OCI-M1 (cell line): ENCODE measurements around the gene SLF2.
A peak's percentile ranks its signal among the peaks of the same experiment; 100 is the strongest.

Experiments used
- DNase-seq: peaks from one replicate; lab custom pipeline; 2025; lab: John Stamatoyannopoulos, UW

The SLF2 gene, protein sequence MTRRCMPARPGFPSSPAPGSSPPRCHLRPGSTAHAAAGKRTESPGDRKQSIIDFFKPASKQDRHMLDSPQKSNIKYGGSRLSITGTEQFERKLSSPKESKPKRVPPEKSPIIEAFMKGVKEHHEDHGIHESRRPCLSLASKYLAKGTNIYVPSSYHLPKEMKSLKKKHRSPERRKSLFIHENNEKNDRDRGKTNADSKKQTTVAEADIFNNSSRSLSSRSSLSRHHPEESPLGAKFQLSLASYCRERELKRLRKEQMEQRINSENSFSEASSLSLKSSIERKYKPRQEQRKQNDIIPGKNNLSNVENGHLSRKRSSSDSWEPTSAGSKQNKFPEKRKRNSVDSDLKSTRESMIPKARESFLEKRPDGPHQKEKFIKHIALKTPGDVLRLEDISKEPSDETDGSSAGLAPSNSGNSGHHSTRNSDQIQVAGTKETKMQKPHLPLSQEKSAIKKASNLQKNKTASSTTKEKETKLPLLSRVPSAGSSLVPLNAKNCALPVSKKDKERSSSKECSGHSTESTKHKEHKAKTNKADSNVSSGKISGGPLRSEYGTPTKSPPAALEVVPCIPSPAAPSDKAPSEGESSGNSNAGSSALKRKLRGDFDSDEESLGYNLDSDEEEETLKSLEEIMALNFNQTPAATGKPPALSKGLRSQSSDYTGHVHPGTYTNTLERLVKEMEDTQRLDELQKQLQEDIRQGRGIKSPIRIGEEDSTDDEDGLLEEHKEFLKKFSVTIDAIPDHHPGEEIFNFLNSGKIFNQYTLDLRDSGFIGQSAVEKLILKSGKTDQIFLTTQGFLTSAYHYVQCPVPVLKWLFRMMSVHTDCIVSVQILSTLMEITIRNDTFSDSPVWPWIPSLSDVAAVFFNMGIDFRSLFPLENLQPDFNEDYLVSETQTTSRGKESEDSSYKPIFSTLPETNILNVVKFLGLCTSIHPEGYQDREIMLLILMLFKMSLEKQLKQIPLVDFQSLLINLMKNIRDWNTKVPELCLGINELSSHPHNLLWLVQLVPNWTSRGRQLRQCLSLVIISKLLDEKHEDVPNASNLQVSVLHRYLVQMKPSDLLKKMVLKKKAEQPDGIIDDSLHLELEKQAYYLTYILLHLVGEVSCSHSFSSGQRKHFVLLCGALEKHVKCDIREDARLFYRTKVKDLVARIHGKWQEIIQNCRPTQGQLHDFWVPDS

DNA sequence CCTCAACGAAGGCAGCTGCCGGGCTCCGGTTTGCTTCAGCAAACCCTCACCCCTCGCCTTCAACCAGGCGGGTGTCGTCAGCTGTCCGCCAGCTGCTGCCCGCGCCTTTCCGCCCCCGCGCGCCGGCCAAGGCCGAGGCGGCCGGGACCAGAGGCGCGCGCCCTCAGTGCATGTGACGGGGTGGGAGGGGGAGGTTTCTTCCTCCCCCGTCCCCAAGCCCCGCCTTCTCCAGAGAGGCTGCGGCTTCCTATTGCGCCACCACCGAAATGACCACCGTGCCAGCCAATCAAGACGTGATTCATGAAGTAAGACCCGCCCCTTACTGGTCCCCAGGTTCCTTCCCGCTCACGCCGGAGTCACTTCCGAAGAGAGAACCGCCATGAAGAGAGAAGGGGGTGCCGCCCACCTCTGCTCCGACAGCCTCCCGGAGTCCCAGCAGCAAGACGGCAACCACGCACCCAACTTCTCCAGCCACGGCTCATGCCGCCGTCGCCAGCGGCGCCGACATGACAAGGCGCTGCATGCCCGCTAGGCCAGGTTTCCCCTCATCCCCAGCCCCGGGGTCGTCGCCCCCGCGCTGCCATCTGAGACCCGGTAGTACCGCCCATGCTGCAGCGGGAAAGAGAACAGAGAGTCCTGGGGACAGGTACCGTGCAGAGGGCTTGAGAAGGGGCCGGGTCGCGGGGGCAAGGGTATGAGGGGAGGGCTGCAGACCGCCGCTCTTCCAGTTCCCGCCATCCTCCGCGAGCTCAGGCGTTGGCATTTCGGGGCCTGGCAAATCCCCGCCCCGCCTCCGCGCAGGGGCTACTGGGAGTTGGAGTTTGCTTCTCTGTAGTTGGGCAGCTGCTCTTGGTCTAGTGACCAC is at the start of gene SLF2:
TSS of gene SLF2 (plus strand) at position 359 of the 865 bp plus-strand sequence. CDS start at position 507, 148 bp downstream.
- peak; percentile 99 for DNase-seq

- DNase-seq, result no peak
Measured at GRCh38 chr10:100863433-100863832, 49.3 kb upstream of the SLF2 start.

- no peak for DNase-seq
Measured at GRCh38 chr10:100864036-100864885, 48.5 kb upstream of the SLF2 start.

- no peak for DNase-seq
Measured at GRCh38 chr10:100864978-100865377, 47.8 kb upstream of the SLF2 start.

DNA sequence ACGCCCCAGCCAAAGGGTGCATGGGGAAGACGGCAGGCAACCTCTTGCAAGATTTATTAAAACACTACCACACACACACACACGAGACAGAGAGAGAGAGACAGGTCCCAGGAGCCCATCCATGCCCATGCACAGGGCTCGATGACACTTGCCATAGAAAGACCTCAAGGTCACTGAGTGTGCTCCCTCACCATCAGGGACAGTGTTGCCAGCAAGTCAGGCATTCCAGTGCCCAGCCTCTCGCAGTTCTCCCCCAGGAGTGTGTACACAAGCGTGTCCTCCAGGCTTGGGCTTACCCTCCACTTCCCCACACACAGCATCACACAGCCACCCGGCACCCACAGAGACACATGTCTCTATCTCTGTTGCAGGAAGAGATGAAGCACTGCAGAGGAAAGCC is 46.8 kb upstream of the SLF2 start:
- no peak for DNase-seq

- no peak for DNase-seq
Measured at GRCh38 chr10:100866575-100867098, 46.1 kb upstream of the SLF2 start.

- no peak for DNase-seq
Measured at GRCh38 chr10:100867261-100867963, 45.4 kb upstream of the SLF2 start.

- DNase-seq, result no peak
Measured at GRCh38 chr10:100868382-100868781, 44.4 kb upstream of the SLF2 start.

DNA sequence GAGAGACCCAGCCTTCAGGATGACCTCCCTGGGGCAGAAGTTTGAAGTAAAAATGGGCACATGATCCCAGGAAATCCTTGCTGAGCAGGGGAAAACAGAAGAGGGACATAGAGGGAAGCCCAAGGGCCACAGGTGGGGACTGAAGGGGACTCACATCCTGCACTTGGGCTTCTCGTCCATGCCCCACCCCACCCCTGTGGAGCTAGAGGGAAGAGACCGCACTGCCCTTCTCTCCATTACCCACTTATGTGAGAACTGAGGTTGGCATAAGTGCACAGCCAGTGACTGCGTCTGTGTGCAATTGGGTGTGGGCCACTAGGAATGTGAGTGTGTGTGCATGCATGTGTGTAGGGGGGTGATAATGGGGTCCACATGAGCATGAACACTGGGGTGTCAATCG is 43.4 kb upstream of the SLF2 start:
- no peak for DNase-seq

GRCh38 chr10:100872034-100872791 is 40.5 kb upstream of the SLF2 start:
- DNase-seq, result peak; percentile 82

GRCh38 chr10:100873146-100873826 is 39.5 kb upstream of the SLF2 start:
- DNase-seq, result no peak

DNA sequence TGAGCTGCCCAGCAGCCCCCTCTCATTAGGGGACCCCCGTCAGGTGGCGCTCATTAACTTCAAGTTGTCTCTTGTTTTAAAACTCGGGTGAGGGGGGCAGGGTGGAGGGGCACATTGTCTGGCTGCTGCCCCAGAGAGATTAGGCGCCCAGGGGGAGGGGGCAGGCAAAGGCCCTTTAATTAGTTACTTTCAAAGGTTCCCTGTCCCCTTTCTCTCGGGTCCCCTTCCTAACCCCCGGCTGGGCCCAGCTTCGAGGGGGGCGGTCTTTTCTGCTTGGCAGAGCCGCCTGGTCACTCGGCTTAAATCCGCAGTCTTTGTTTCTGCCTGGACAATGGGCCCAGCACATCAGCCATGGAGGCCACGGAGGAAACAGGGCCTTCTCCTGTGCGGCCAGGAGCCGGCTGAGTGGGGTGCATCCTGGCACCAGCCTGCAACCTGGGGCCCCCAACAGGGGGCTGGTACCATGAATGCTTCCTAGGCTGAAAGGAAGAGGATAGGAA is 38.9 kb upstream of the SLF2 start:
- DNase-seq, result no peak

DNA sequence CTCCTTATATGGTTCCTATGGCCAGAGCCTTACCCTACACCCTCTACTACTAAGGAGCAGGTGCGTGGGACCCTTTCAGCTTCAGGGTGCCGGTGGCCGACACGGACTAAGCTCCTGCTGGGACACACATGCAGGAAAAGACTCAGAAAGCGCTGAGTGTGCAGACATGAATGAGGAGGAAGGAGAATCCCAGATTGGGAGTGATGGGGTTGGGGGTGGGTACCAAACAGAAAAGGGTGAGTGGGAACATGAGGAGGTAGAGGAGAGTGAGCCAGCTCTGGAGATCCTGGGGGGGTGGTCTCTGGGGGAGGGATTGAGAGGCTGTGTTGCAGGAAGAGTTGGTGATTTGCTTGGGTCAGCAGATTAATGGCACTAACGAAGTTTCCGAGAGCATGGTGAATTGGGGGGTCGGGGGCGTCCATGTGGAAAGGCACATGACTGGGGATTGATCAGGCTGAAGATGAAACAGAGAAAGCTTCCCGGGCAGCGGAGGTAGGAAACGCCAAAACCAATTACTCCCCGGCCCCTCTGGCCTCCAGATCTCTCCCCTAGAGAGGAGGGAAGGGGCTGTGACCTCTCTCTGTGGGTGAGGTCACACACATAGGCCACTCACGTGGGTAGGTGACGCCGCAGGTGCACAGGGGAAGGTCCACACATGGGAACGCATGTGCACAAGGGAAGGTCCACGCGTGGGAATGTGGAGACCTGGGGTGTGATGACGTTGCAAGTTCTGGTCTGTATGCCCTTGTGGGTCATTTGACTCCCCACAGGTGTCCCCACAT is 37.9 kb upstream of the SLF2 start:
- DNase-seq, result no peak

DNA sequence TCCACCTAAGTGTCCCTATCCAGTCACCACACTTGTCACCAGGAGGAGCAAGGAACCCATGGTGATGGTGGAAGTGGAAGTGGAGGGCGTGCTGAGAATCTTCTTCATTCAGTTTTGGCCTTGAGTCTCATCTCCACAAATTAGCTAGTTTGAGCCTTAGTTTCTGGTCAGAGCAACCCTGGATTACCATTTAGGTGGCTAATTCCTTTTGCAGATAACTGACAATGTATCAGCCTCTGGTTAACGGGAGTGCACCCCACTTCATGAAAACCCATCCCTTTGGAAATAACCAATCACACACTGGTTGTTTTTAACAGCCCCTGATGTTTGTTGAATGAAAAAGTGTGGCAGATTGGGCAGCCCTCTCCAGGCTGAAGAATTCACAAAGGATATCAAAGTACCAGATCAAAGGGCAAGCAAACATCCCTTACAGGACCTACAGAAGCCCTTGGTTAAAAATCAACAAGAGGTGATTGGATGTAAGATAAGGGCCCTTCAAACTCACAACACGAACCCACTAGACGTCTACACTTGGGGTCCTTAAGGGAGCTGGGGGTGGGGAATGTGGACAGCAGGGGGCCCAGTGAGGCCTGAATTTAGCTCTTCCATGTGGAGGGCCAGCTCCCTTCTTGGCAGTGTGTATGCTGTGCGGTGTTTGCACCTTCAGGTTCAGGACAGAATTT is 37.1 kb upstream of the SLF2 start:
- no peak for DNase-seq

DNA sequence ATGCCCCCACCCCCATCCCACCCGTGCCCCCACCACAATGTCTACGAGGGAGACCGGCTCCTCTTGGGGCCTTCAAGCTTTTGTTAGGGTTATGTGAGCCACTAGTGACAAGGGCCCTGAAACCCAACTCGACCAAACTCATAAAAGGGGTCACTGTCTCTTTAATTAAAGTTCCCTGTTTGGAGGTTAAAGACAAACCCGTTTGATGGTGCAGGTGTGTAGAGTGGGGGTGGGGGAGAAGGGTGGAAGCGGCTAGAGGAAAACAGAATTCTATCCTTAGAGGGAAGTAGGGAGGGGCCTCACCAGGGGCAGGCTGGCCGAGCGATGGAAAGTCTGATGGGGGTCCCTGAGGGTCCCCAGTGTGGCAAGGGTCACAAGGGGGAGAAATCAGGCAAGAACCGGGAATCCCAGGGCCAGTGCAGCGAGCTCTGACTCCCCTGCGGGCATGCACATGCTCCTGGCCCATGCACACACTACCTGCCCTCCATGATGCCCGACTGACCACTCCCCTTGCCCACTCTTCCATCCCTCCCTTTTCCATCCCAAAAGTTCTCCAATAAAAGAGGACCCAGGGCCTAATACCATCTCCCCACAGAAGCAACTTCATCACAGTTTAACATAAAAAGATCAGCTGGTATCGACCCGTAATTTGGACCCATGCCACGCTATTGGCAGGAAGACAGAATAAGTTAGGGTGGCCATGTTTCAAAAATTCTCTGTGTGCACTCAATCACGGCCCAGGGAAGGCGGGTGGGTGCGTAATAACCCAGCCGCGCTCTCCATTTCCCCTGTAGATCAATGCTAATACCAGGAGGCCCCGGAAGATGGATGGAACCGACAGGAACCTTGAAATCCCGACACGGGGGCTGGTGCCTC is 35.9 kb upstream of the SLF2 start:
- DNase-seq, result no peak

- no peak for DNase-seq
Measured at GRCh38 chr10:100877461-100877850, 35.3 kb upstream of the SLF2 start.
